OCI-LY7 (cell line): ENCODE data around the gene MROH2A. TPM values are rescaled to one million over a fixed set of nuclear protein-coding genes. Genes with fewer than 3 reads are reported as not detected.

Source experiments
- BruUV-seq: library from RNA; stranded (reverse); fragments of 400-500 nt; replicated peaks from 2 replicates; lab custom pipeline; 2021; lab: Mats Ljungman, UMichigan
- CTCF ChIA-PET: fragments of 300-600 bp; sonication (Branson Sonifier 250); formaldehyde crosslinking; loops from one replicate; lab custom pipeline; 2022; ENCODE audit warnings: antibody characterized with exemption; ENCODE audit not compliant: unreplicated experiment; lab: Charles Lee
- POLR2A ChIA-PET: fragments of 300-600 bp; sonication (Branson Sonifier 250); formaldehyde crosslinking; loops from one replicate; lab custom pipeline; 2022; ENCODE audit warnings: antibody characterized with exemption; lab: Charles Lee
- DNase-seq: peaks from one replicate; pipeline ENCODE4 v3.0.0-alpha.2; 2015; ENCODE audit warnings: low spot score
- H2AFZ ChIP-seq: fragments of 200-600 bp; sonication (generic), shearing (Covaris generic); 2 replicates; pipeline ENCODE4 v1.6.1; 2014; ENCODE audit warnings: mild to moderate bottlenecking, antibody characterized with exemption, low read length, moderate library complexity
- H3K27ac ChIP-seq: fragments of 200-600 bp; sonication (generic); 2 replicates; pipeline ENCODE4 v1.5.1; 2014; ENCODE audit warnings: mixed run types, low read depth, mild to moderate bottlenecking, moderate library complexity, low read length, inconsistent platforms; ENCODE audit not compliant: poor library complexity, severe bottlenecking
- H3K36me3 ChIP-seq: fragments of 200-600 bp; sonication (generic); 2 replicates; pipeline ENCODE4 v1.6.1; 2014; ENCODE audit warnings: mild to moderate bottlenecking, antibody characterized with exemption, low read length, moderate library complexity, mixed read lengths; ENCODE audit not compliant: insufficient read depth
- H3K4me1 ChIP-seq: fragments of 200-600 bp; sonication (generic); 2 replicates; pipeline ENCODE4 v1.5.1; 2014; ENCODE audit warnings: mild to moderate bottlenecking, low read length; ENCODE audit not compliant: insufficient read depth, poor library complexity, severe bottlenecking
- H3K4me2 ChIP-seq: fragments of 200-600 bp; sonication (generic); 2 replicates; pipeline ENCODE4 v1.6.1; 2014; ENCODE audit warnings: mild to moderate bottlenecking, low read length
- H3K4me3 ChIP-seq: fragments of 200-600 bp; sonication (generic); 2 replicates; pipeline ENCODE4 v1.5.1; 2014; ENCODE audit warnings: mild to moderate bottlenecking, low read depth, low read length; ENCODE audit not compliant: poor library complexity, severe bottlenecking
- H3K79me2 ChIP-seq: fragments of 200-600 bp; sonication (generic); 2 replicates; pipeline ENCODE4 v1.6.1; 2016; ENCODE audit warnings: low read depth, mild to moderate bottlenecking, low read length, moderate library complexity, mixed read lengths; ENCODE audit not compliant: insufficient read depth
- H3K9me2 ChIP-seq: fragments of 200-600 bp; sonication (generic); 2 replicates; pipeline ENCODE4 v1.6.1; 2016; ENCODE audit warnings: mild to moderate bottlenecking, low read length, mixed read lengths; ENCODE audit not compliant: insufficient read depth
- H3K9me3 ChIP-seq: fragments of 200-600 bp; sonication (generic); 2 replicates; pipeline ENCODE4 v1.6.1; 2014; ENCODE audit warnings: mild to moderate bottlenecking, mixed run types, low read length, mixed read lengths
- H4K20me1 ChIP-seq: fragments of 200-600 bp; sonication (generic); 2 replicates; pipeline ENCODE4 v1.6.1; 2014; ENCODE audit warnings: mild to moderate bottlenecking, antibody characterized with exemption, low read length, moderate library complexity, mixed read lengths; ENCODE audit not compliant: insufficient read depth
- CTCF ChIP-seq: fragments of 200-600 bp; sonication (generic); conservative IDR thresholded peaks from 2 replicates; pipeline ENCODE4 v1.5.1; 2014; ENCODE audit warnings: mild to moderate bottlenecking, antibody characterized with exemption, low read length, moderate library complexity, mixed read lengths
- EZH2phosphoT487 ChIP-seq: fragments of 200-600 bp; sonication (generic); IDR thresholded peaks from 2 replicates; pipeline ENCODE4 v1.6.1; 2018; ENCODE audit warnings: low read depth, borderline replicate concordance, mild to moderate bottlenecking, mixed run types, antibody characterized with exemption, low read length, moderate library complexity, mixed read lengths
- intact Hi-C: fragments of 100-400 bp; cut with micrococcal nuclease; formaldehyde crosslinking; loops from one replicate; pipeline ENCODE4 v1.10.0; 2022; ENCODE audit not compliant: unreplicated experiment
- total RNA-seq, 2 experiments: library from RNA; depleted of rRNA in 1 of 2; stranded (reverse); fragments of >200 nt in 1 of 2; shearing (Covaris generic) in 1 of 2; gene quantifications; 2 replicates each; pipeline ENCODE4 v1.2.3, GENCODE V29; 2014 to 2022

MROH2A gene
- total RNA-seq, 2 experiments from 2014 or later = not detected

- Histone ChIP-seq H2AFZ (no peak overlapping the region), H3K9me3 (no peaks in the 10 kb centered on the region), H4K20me1 (no peaks in the 10 kb centered on the region), H3K9me2 (no peaks in the 10 kb centered on the region), H3K4me3 (no peak overlapping the region), H3K4me1 (no peaks in the 10 kb centered on the region), H3K27ac (no peak overlapping the region), H3K4me2 (no peak overlapping the region), H3K36me3 (no peaks in the 10 kb centered on the region), H3K79me2 (no peaks in the 10 kb centered on the region)
- DNase-seq = no peak
- intact Hi-C loops = no loop called here
- TF ChIP-seq CTCF (no peak), EZH2phosphoT487 (no peak)
- BruUV-seq = no TSS peak
- POLR2A ChIA-PET = no interaction called here
- CTCF ChIA-PET = interaction anchor here (0.6 kb wide), 1 partner anchor 1444 kb away, joined by 3 read pairs; no protein-coding TSS in a partner anchor
These were observed 15.5 kb downstream of the MROH2A start for GRCh38 chr2:233793465-233794127.

- Histone ChIP-seq H3K4me1 (no peaks in the 10 kb centered on the region), H3K9me2 (no peaks in the 10 kb centered on the region), H4K20me1 (no peaks in the 10 kb centered on the region), H3K36me3 (no peaks in the 10 kb centered on the region), H3K9me3 (no peaks in the 10 kb centered on the region), H2AFZ (no peak overlapping the region), H3K4me2 (no peak overlapping the region), H3K79me2 (no peaks in the 10 kb centered on the region), H3K27ac (no peak overlapping the region), H3K4me3 (no peak overlapping the region)
- intact Hi-C loops = no loop called here
- no peak for DNase-seq
- BruUV-seq = no TSS peak
- ChIA-PET POLR2A (no interaction called here), CTCF (interaction anchor here (0.6 kb wide), 1 partner anchor 1445 kb away, joined by 3 read pairs; no protein-coding TSS in a partner anchor)
- TF ChIP-seq EZH2phosphoT487 (no peak), CTCF (no peak)
These were observed 16.1 kb downstream of the MROH2A start for GRCh38 chr2:233794128-233794658.

GRCh38 chr2:233795735-233796171, 17.6 kb downstream of the MROH2A start:
- no peak overlapping the region for H3K4me2 ChIP-seq
- CTCF ChIA-PET = no interaction called here
- peaks cover under 1% of the 10 kb centered on the region for H3K4me1 ChIP-seq
- H3K27ac ChIP-seq = no peak overlapping the region
- no peaks in the 10 kb centered on the region for H3K9me2 ChIP-seq
- intact Hi-C loops = no loop called here
- H2AFZ ChIP-seq = no peak overlapping the region
- no peak for TF ChIP-seq EZH2phosphoT487
- TF ChIP-seq CTCF = no peak
- DNase-seq = no peak
- POLR2A ChIA-PET = interaction anchor here (0.6 kb wide), 1 partner anchor 125 kb away, joined by 3 read pairs; no protein-coding TSS in a partner anchor
- H4K20me1 ChIP-seq = no peaks in the 10 kb centered on the region
- no peak overlapping the region for H3K4me3 ChIP-seq
- no peaks in the 10 kb centered on the region for H3K9me3 ChIP-seq
- H3K36me3 ChIP-seq = no peaks in the 10 kb centered on the region
- H3K79me2 ChIP-seq = no peaks in the 10 kb centered on the region
- BruUV-seq = no TSS peak
